Measurements from ENCODE around the gene SLC22A5. TPM values are rescaled to one million over a fixed set of nuclear protein-coding genes. Genes with fewer than 3 reads are reported as not detected.

The SLC22A5 gene
- total RNA-seq, 2 donors from 2014 or later = 7.0 to 7.4 TPM

DNA sequence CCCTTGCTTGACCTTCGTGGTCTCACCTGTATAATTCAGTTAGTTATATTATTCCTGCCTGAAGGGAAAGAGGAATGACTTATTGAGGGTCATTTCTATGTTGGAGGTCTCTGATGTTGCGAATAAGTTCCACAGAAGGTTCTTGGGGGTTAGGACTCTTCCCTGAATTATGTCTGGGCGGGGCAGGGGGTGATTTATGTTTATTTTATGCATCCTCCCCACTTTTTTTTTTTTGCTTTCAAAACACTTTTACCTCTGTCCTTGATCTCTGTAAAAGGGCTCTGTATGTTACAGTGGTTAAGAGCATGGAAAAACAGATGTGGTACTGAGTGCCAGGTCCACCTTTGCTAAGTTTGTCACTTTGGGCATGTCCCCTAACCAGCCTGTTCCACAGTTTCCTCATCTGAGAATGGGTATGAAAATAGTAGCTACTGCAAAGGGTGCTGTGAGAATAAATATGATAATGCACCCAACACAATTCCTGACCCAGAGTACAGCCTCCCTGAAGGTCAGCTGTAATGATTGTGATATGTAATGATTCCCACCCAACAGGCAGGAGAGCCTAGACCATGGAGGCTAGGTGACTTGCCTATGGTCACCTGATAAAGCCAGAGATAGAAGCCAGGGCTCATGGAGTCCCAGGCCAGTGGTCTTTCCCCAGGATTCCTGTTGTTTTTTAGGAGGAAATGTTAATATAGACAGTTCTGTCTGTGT, 54.8 kb downstream of the SLC22A5 start:
- no peak for DNase-seq
- Mint-ChIP-seq H3K27ac (peak overlapping the region; percentile 45), H3K36me3 (ENCODE audit: insufficient read depth in 2 of 2) (peaks cover 2 to 8% of the 10 kb centered on the region in 2 donors), H3K27me3 (ENCODE audit: low read depth) (no peaks in the 10 kb centered on the region), H3K9me3 (no peaks in the 10 kb centered on the region), H3K4me1 (ENCODE audit: low read depth) (peaks cover 99% of the 10 kb centered on the region), H3K4me3 (peak overlapping the region in 1 of 2 donors; percentile 31)
- ATAC-seq (replicated peaks in 1 of 2) = no peak

DNA sequence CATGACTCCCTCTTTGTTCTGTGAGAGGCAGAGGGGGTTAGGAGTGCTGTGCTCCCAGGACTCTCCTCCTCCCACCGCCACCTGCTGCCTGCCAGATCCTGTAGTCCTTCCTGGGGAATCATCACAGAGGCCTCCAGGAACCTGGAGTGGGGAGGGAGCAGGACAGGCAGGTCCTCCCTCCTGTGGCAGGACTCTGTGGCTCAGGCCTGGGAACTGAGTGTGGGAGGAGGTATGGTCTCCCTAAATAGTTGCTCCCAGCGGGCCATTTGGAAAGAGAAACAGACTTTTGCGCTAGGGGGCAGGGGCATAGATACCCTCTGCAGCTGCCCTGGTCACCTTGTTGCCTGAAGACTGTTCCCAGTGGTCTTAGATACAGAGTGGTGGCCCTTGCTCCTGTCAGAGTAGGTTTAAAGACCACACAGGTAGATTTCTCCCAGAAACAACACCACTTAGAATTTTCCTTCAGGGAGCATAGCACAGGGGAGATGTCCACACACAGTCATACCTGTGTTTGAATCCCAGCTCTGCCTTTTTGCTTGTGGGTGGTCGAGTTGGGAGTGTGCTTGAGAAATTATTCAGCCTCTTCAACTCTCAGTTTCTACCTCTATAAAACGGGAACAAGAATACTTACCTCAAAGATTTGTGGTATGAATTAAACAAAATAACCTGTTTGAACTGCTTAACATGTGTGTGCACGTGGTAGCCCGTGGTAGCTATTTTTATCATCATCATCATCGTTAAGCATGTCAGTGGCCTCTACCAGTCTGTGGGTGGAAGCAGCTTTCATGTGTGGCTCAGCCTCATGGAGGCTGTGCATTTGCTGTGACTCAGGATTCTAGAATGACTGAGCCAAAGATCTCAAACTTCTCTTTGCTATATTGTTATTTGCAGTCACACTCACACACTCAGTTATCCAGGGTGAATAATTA, 55.8 kb downstream of the SLC22A5 start:
- DNase-seq (peak; percentile 77 to 87), ATAC-seq (replicated peaks in 1 of 2) (peak; percentile 74 to 80)
- Mint-ChIP-seq H3K4me1 (ENCODE audit: low read depth) (peaks cover 99% of the 10 kb centered on the region), H3K9me3 (no peaks in the 10 kb centered on the region), H3K27me3 (ENCODE audit: low read depth) (no peaks in the 10 kb centered on the region), H3K4me3 (peak overlapping the region; percentile 83 to 84), H3K27ac (peak overlapping the region; percentile 99), H3K36me3 (ENCODE audit: insufficient read depth in 2 of 2) (peaks cover 3 to 7% of the 10 kb centered on the region in 2 donors)

DNA sequence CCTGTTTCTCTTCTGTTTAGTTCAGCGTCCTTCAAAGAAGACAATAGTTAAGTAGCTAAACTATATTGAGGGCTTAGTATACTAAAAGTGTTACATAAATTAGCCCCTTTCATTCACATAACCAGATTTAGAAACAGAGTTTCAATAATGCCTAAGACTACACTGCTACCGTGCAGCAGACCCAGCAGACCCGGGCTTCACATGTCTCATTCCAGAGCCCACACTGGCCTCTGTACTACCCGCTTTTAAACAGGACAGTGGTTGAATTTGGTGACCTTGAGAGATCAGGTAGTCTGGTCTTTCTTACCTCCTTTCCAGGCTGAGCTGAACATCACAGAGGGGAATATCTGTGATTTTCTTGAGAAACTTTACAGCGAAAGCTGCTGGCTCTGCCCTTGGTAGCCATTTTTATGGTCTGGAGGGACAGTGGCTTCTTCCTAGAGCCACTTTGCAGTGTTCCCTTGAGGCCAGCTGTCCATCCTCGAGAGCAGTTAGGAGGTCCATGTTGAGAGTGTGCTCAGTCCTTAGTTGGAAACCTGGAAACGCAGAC, 56.5 kb downstream of the SLC22A5 start:
- no peak for DNase-seq
- H3K9me3 Mint-ChIP-seq = no peaks in the 10 kb centered on the region
- peak overlapping the region; percentile 99 for H3K27ac Mint-ChIP-seq
- peaks cover 3 to 4% of the 10 kb centered on the region in 2 donors for H3K36me3 Mint-ChIP-seq (ENCODE audit: insufficient read depth in 2 of 2)
- H3K4me3 Mint-ChIP-seq = peak overlapping the region; percentile 83 to 84
- peaks cover 99% of the 10 kb centered on the region for H3K4me1 Mint-ChIP-seq (ENCODE audit: low read depth)
- peak in 1 of 2 donors; percentile 7 for ATAC-seq (replicated peaks in 1 of 2)
- no peaks in the 10 kb centered on the region for H3K27me3 Mint-ChIP-seq (ENCODE audit: low read depth)

DNA sequence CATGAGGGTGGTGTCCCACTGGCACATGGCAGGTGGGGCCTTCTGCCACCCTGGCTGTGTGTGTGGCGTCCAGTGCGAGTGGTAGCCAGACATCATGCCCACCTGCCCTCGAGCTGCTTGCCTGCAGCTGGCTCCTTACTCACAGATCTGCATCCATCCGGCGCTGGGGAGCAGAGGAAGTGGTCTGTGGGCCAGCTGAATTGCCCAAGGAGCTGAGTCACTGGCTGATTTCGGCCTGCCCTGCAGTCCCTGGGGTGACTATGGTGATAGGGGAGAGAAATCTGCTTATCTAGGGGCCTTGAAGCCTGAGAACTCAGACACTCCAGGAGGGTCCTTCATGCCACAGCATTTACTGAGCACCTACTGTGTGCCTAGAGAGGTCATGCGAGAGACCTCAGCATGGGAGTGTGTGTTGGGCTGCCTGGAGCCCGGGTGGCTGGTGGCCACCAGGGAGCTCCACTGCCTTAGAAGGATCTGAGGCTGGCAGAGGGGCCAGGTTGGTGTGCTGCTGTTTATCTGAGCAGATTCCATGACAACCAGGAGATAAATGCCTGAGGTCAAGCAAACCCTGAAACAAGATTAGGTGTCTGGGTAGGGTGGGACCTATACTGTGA, 57.1 kb downstream of the SLC22A5 start:
- DNase-seq (peak; percentile 86 to 89), ATAC-seq (replicated peaks in 1 of 2) (peak; percentile 60 to 66)
- Mint-ChIP-seq H3K4me3 (peak overlapping the region; percentile 83 to 84), H3K27ac (peak overlapping the region; percentile 99), H3K36me3 (ENCODE audit: insufficient read depth in 2 of 2) (peaks cover 2% of the 10 kb centered on the region in 2 donors), H3K9me3 (no peaks in the 10 kb centered on the region), H3K4me1 (ENCODE audit: low read depth) (peaks cover 99% of the 10 kb centered on the region), H3K27me3 (ENCODE audit: low read depth) (no peaks in the 10 kb centered on the region)

DNA sequence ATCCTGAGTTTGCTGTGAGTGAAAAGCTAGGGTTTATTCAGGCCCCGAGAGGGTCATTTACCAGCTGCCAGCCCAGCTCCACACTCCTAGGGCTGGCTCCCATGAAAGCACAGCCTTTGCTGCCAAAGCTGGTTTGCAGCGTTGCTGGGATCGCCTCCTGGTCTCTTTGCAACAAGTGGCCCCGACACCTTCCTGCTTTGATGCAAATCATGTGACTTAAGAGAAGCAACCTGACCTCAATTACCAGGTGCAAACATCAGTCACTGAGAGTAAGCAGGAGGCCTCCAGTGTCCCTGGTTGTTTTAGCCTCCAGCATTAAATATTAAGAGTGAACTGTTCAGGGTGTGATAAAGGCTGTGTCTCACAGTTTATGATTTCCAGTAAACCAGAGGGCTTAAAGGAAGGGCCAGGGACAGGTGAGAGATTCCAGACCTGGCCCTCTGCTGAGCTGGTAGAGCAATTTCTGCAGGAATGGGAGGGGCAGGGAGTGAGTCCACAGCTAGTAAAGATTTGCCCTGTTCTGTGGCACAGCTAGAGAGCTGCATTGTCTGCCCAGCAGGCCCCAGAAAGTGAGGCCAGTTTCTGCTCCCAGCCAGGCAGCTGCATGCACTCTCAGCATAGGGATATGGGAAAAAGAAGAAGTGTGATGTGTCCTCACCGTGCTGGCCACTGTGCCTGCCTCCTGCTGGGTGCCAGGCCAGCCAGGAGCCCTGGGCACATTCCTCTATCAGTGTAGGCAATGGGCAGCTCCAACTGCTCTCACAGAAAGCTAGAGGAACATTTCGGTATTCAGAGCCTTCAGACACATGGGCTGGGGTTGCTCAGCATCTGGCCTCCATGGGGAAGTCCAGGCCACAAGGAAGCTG, 58.0 kb downstream of the SLC22A5 start:
- peak; percentile 32 to 42 for ATAC-seq (replicated peaks in 1 of 2)

DNA sequence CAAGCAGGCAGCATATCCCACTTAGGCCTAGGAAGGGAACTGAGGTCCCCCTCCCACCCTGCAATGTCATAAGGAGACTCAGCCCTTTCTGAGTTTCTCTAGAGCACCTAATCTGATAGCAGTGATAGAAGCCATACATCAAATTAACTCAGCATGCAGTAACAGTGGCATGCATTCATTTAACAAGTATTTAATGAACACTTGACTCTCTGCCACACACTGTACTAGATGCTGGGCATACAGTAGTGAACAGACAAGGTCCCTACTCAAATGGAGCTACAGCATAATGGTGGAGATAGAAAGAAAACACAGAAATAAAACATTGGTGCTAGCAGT, 58.6 kb downstream of the SLC22A5 start:
- H3K9me3 Mint-ChIP-seq = no peaks in the 10 kb centered on the region
- ATAC-seq (replicated peaks in 1 of 2) = no peak
- H3K4me1 Mint-ChIP-seq (ENCODE audit: low read depth) = peaks cover 100% of the 10 kb centered on the region
- no peaks in the 10 kb centered on the region for H3K27me3 Mint-ChIP-seq (ENCODE audit: low read depth)
- no peak for DNase-seq
- peaks cover 2% of the 10 kb centered on the region in 2 donors for H3K36me3 Mint-ChIP-seq (ENCODE audit: insufficient read depth in 2 of 2)
- H3K27ac Mint-ChIP-seq = peak overlapping the region; percentile 99
- peak overlapping the region; percentile 83 to 84 for H3K4me3 Mint-ChIP-seq

More for the DNA sequence above, 58.0 kb downstream of the SLC22A5 start:
- peaks cover 2% of the 10 kb centered on the region in 2 donors for H3K36me3 Mint-ChIP-seq (ENCODE audit: insufficient read depth in 2 of 2)
- peak overlapping the region; percentile 83 to 84 for H3K4me3 Mint-ChIP-seq
- H3K4me1 Mint-ChIP-seq (ENCODE audit: low read depth) = peaks cover 100% of the 10 kb centered on the region
- no peaks in the 10 kb centered on the region for H3K27me3 Mint-ChIP-seq (ENCODE audit: low read depth)
- DNase-seq = peak; percentile 69 to 78
- H3K9me3 Mint-ChIP-seq = no peaks in the 10 kb centered on the region
- H3K27ac Mint-ChIP-seq = peak overlapping the region; percentile 99

DNA sequence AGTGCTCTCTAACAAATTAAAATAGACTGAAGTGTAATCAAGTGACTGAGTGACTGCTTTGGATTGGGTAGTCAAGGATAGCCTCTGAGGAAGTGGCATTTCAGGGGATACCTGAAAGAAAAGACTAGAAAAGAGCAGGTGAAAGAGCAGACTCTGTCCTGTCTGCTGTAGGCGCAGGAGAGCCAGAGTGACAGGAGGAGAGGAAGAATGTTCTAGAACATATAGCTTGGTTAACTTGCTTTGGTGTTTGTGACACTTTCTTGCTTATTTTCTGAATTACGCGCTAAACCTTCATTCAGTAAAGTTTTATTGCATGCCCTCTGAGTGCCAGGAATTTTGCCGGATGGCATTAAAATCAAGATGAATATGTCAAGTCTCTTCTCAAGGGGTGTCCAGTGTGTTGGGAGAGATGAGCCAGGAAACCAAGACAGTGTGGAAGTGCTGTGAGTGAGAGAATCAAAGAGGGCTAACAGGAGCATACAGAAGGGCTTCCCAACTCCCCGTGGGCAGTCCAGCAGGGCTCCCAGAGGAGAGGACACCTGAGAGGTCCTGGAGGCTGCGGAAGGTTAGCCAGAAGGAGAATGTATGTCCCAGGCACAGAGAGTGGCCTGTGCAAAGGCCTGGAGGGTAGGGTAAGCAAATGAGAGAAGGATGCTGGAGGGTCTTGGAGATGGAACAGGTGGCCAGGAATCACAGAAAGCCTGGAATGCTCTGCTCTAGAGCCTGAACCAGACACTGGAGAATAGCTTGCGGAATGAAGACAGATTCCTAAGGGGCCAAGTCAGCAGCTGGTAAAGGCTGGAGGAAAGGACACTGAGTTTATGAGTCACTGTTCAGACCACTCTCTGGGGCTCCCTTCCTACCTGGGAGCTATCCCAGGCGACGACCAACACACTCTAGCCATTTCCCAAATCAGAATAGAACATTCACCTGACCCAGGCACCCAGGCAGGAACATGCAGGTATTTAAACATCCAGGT, 59.3 kb downstream of the SLC22A5 start:
- Mint-ChIP-seq H3K4me3 (peak overlapping the region; percentile 83 to 84), H3K9me3 (no peaks in the 10 kb centered on the region), H3K36me3 (ENCODE audit: insufficient read depth in 2 of 2) (peaks cover 2% of the 10 kb centered on the region in 2 donors), H3K27ac (peak overlapping the region; percentile 99), H3K4me1 (ENCODE audit: low read depth) (peaks cover 93% of the 10 kb centered on the region), H3K27me3 (ENCODE audit: low read depth) (no peaks in the 10 kb centered on the region)
- ATAC-seq (replicated peaks in 1 of 2) = no peak
- DNase-seq = no peak

DNA sequence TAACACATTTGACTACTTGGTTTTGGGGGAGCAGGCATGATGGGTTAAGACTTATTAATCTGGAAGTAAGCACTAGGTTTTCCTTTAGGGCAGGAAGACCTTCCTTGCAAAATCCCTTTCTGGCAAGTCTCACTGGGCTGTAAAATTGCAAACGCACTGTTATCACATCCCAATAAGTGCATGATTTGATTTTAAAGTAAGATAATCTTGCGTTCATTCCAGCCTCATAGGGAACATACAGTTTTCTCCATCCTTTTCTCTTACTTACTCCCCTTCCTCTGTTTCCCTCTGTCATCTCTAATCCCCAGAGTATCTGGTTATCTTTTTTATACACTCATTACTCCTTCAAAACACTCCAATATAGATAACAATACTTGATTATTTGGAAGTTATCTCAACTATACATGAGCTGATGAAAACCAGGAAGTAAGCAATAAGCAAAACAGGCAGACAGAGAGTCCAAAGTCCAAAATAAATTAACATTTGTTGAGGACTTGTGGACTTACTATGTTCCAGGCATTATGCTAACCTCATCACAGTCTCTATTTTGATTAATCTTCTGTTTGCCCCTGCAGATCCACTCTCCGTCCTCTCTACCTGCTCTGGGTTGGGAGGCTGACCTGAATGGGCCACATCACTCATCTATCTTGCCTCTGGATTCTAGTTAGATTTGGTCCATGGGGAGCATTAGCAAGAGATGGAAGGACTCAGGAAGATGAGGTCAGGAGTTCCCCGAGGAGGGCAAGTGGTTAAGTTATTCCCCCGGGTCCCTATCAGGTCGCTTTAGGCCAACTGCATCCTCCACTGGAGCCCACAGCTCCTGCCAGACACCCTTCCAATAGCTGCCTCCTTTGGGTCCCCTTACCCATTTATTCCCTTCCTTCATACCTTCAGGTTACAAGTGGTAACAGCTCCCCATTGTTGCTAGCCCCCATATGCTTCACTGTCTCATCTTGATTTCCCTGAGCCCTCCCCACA, 60.2 kb downstream of the SLC22A5 start:
- no peaks in the 10 kb centered on the region for H3K27me3 Mint-ChIP-seq (ENCODE audit: low read depth)
- no peaks in the 10 kb centered on the region for H3K9me3 Mint-ChIP-seq
- DNase-seq (no peak), ATAC-seq (replicated peaks in 1 of 2) (no peak)
- H3K27ac Mint-ChIP-seq = peak overlapping the region; percentile 99
- H3K4me3 Mint-ChIP-seq = peak overlapping the region; percentile 33 to 39
- peaks cover 2% of the 10 kb centered on the region in 2 donors for H3K36me3 Mint-ChIP-seq (ENCODE audit: insufficient read depth in 2 of 2)
- peaks cover 90% of the 10 kb centered on the region for H3K4me1 Mint-ChIP-seq (ENCODE audit: low read depth)

DNA sequence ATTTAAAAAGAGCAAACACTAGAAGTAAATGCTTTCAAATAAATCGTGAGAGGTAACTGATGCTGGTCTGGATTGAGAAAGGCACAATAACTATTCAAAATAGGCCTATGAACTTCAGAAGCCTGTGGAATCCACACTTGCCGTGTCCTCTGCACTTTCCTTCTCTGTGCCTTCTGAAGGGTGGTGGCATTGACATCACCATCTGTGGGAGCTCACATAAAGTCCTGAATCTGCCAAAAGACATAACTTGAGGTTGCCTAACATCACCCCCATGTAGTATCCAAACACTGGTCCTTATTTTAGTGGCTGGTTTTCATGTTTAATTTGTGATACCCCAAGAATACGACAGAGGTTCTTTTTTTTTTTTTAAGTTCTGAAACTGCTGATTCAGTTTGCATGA, 61.2 kb downstream of the SLC22A5 start:
- H3K9me3 Mint-ChIP-seq = no peaks in the 10 kb centered on the region
- ATAC-seq (replicated peaks in 1 of 2) (no peak), DNase-seq (no peak)
- peak overlapping the region in 1 of 2 donors; percentile 12 for H3K4me3 Mint-ChIP-seq
- peaks cover 87% of the 10 kb centered on the region for H3K4me1 Mint-ChIP-seq (ENCODE audit: low read depth)
- no peaks in the 10 kb centered on the region for H3K27me3 Mint-ChIP-seq (ENCODE audit: low read depth)
- H3K27ac Mint-ChIP-seq = peak overlapping the region; percentile 99
- peaks cover 2% of the 10 kb centered on the region in 2 donors for H3K36me3 Mint-ChIP-seq (ENCODE audit: insufficient read depth in 2 of 2)

DNA sequence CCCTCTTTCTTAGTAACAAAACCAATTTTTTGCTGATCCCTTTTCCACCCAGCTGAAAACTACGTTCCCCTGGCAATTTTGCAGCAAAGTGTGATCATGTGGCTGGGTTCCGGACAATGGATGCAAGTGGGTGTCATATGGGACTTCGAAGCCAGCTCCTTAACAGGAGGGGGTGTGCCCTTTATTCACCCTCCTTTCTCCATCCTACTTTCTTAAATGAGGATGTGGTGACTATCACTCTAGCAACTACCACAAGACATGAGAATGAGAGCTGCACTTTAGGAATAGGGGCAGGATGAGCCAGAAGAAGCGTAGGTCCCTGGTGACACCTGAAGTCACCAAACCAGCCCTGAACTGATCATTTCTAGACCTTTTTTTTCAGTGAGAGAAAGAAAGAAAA, 62.1 kb downstream of the SLC22A5 start:
- Mint-ChIP-seq H3K27me3 (ENCODE audit: low read depth) (no peaks in the 10 kb centered on the region), H3K36me3 (ENCODE audit: insufficient read depth in 2 of 2) (peaks cover 2 to 4% of the 10 kb centered on the region in 2 donors), H3K27ac (peak overlapping the region; percentile 83), H3K9me3 (no peaks in the 10 kb centered on the region), H3K4me1 (ENCODE audit: low read depth) (peaks cover 86% of the 10 kb centered on the region), H3K4me3 (peak overlapping the region in 1 of 2 donors; percentile 67)
- ATAC-seq (replicated peaks in 1 of 2) = peak in 1 of 2 donors; percentile 26
- no peak for DNase-seq

Data from activated T-cell treated with anti-CD3 and anti-CD28 coated beads, Interleukin-2, amount 50 U/mL, for 72 hours (primary cell).